ENCODE measurements around the gene TBC1D22A. TPM values are rescaled to one million over a fixed set of nuclear protein-coding genes. Genes with fewer than 3 reads are reported as not detected.
A peak's percentile ranks its signal among the peaks of the same experiment; 100 is the strongest.

The TBC1D22A gene
- total and polyA plus RNA-seq, 2 experiments from 2014 or later: 9.6 to 13.3 TPM

DNA sequence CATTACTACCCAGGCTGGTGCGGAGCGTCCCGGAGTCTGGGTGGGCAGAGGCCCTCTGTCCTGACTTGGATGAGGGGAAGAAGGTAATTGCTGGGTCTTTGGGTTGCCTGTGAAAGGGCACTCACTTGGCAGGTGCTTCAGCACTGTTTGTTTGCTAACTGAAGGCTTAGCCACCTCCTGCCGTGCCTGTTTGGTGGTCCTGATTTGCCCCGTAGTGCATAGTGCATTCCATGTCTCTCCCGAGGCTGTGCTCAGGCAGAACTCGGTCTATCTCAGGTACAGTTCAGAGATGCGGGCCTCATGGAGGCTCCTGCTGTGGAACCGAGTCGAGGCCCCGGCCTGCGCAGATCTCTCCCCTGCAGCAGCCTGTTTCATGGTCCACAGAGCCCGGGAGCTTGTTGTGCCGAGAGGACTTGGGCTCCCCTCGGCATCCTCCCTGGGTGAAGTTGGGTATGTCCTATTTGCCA lies 146.2 kb downstream of the TBC1D22A start:
- no peaks in the 10 kb centered on the region for H3K27me3 ChIP-seq (ENCODE audit: insufficient read depth)
- H3K4me3 ChIP-seq: no peak overlapping the region
- H3K27ac ChIP-seq (ENCODE audit: low read depth): no peak overlapping the region
- no peak overlapping the region; the same call in 1 of the 2 replicates for H3K27ac Mint-ChIP-seq
- DNase-seq (ENCODE audit: low spot score) (no peak), ATAC-seq (peak; percentile 67)
- H3K4me2 ChIP-seq: no peak overlapping the region
- no peaks in the 10 kb centered on the region for H3K36me3 ChIP-seq (ENCODE audit: insufficient read depth)
- no peak for TF ChIP-seq EZH2phosphoT487 (IDR thresholded peaks at IDR 0.05; ENCODE audit: unreplicated experiment)
- no peak for TF ChIP-seq STAT1 (IDR thresholded peaks at IDR 0.05; ENCODE audit: unreplicated experiment)
- TF ChIP-seq ZNF114 (CRISPR knock-in tag; IDR thresholded peaks at IDR 0.05): no peak
- no peak for TF ChIP-seq JUNB (IDR thresholded peaks at IDR 0.05; ENCODE audit: unreplicated experiment)
- TF ChIP-seq, protein P1, sequence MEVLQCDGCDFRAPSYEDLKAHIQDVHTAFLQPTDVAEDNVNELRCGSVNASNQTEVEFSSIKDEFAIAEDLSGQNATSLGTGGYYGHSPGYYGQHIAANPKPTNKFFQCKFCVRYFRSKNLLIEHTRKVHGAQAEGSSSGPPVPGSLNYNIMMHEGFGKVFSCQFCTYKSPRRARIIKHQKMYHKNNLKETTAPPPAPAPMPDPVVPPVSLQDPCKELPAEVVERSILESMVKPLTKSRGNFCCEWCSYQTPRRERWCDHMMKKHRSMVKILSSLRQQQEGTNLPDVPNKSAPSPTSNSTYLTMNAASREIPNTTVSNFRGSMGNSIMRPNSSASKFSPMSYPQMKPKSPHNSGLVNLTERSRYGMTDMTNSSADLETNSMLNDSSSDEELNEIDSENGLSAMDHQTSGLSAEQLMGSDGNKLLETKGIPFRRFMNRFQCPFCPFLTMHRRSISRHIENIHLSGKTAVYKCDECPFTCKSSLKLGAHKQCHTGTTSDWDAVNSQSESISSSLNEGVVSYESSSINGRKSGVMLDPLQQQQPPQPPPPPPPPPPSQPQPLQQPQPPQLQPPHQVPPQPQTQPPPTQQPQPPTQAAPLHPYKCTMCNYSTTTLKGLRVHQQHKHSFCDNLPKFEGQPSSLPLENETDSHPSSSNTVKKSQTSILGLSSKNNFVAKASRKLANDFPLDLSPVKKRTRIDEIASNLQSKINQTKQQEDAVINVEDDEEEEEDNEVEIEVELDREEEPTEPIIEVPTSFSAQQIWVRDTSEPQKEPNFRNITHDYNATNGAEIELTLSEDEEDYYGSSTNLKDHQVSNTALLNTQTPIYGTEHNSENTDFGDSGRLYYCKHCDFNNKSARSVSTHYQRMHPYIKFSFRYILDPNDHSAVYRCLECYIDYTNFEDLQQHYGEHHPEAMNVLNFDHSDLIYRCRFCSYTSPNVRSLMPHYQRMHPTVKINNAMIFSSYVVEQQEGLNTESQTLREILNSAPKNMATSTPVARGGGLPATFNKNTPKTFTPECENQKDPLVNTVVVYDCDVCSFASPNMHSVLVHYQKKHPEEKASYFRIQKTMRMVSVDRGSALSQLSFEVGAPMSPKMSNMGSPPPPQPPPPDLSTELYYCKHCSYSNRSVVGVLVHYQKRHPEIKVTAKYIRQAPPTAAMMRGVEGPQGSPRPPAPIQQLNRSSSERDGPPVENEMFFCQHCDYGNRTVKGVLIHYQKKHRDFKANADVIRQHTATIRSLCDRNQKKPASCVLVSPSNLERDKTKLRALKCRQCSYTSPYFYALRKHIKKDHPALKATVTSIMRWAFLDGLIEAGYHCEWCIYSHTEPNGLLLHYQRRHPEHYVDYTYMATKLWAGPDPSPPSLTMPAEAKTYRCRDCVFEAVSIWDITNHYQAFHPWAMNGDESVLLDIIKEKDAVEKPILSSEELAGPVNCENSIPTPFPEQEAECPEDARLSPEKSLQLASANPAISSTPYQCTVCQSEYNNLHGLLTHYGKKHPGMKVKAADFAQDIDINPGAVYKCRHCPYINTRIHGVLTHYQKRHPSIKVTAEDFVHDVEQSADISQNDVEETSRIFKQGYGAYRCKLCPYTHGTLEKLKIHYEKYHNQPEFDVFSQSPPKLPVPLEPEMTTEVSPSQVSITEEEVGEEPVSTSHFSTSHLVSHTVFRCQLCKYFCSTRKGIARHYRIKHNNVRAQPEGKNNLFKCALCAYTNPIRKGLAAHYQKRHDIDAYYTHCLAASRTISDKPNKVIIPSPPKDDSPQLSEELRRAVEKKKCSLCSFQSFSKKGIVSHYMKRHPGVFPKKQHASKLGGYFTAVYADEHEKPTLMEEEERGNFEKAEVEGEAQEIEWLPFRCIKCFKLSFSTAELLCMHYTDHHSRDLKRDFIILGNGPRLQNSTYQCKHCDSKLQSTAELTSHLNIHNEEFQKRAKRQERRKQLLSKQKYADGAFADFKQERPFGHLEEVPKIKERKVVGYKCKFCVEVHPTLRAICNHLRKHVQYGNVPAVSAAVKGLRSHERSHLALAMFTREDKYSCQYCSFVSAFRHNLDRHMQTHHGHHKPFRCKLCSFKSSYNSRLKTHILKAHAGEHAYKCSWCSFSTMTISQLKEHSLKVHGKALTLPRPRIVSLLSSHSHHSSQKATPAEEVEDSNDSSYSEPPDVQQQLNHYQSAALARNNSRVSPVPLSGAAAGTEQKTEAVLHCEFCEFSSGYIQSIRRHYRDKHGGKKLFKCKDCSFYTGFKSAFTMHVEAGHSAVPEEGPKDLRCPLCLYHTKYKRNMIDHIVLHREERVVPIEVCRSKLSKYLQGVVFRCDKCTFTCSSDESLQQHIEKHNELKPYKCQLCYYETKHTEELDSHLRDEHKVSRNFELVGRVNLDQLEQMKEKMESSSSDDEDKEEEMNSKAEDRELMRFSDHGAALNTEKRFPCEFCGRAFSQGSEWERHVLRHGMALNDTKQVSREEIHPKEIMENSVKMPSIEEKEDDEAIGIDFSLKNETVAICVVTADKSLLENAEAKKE (CRISPR knock-in tag; IDR thresholded peaks at IDR 0.05): no peak
- TF ChIP-seq EZH2 (IDR thresholded peaks at IDR 0.05; ENCODE audit: low read depth, unreplicated experiment): no peak
- TF ChIP-seq POLR2AphosphoS5 (IDR thresholded peaks at IDR 0.05; ENCODE audit: low read depth): no peak
- TF ChIP-seq, protein P2, sequence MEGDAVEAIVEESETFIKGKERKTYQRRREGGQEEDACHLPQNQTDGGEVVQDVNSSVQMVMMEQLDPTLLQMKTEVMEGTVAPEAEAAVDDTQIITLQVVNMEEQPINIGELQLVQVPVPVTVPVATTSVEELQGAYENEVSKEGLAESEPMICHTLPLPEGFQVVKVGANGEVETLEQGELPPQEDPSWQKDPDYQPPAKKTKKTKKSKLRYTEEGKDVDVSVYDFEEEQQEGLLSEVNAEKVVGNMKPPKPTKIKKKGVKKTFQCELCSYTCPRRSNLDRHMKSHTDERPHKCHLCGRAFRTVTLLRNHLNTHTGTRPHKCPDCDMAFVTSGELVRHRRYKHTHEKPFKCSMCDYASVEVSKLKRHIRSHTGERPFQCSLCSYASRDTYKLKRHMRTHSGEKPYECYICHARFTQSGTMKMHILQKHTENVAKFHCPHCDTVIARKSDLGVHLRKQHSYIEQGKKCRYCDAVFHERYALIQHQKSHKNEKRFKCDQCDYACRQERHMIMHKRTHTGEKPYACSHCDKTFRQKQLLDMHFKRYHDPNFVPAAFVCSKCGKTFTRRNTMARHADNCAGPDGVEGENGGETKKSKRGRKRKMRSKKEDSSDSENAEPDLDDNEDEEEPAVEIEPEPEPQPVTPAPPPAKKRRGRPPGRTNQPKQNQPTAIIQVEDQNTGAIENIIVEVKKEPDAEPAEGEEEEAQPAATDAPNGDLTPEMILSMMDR (conservative IDR thresholded peaks at IDR 0.05; ENCODE audit: low read depth in 2 of 2): no peak
- no peak for TF ChIP-seq NANOG (IDR thresholded peaks at IDR 0.05; ENCODE audit: borderline replicate concordance)
- TF ChIP-seq, protein P3, sequence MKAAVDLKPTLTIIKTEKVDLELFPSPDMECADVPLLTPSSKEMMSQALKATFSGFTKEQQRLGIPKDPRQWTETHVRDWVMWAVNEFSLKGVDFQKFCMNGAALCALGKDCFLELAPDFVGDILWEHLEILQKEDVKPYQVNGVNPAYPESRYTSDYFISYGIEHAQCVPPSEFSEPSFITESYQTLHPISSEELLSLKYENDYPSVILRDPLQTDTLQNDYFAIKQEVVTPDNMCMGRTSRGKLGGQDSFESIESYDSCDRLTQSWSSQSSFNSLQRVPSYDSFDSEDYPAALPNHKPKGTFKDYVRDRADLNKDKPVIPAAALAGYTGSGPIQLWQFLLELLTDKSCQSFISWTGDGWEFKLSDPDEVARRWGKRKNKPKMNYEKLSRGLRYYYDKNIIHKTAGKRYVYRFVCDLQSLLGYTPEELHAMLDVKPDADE (IDR thresholded peaks at IDR 0.05): no peak
- TF ChIP-seq CREB1 (CRISPR knock-in tag; IDR thresholded peaks at IDR 0.05; ENCODE audit: low read depth): no peak
- TF ChIP-seq ZNF331 (CRISPR knock-in tag; IDR thresholded peaks at IDR 0.05; ENCODE audit: low read depth): no peak
- H3K4me1 ChIP-seq (ENCODE audit: insufficient read depth): no peaks in the 10 kb centered on the region
- H3K4me3 Mint-ChIP-seq: no peak overlapping the region
- no peaks in the 10 kb centered on the region for H3K36me3 Mint-ChIP-seq (ENCODE audit: low read depth)
- H4K20me1 ChIP-seq (replicated peaks; ENCODE audit: insufficient read depth): no peaks in the 10 kb centered on the region
- no peaks in the 10 kb centered on the region for H3K79me2 ChIP-seq (replicated peaks; ENCODE audit: insufficient read depth)
- peaks cover 8% of the 10 kb centered on the region for H3K27me3 Mint-ChIP-seq (ENCODE audit: insufficient read depth, low read depth, poor library complexity)
- no peaks in the 10 kb centered on the region for H3F3A ChIP-seq (replicated peaks; ENCODE audit: low read depth)
- no peaks in the 10 kb centered on the region for H3K9me3 Mint-ChIP-seq
- H3K9me2 ChIP-seq (ENCODE audit: insufficient read depth): no peaks in the 10 kb centered on the region
- peaks cover 10% of the 10 kb centered on the region for H3K4me1 Mint-ChIP-seq
- no peak overlapping the region for H2AFZ ChIP-seq
